GM18951 (cell line): ENCODE results near the gene AGR2.

ENCODE experiments used
- POLR2A ChIP-seq: IDR thresholded peaks from 4 replicates; pipeline ENCODE4 v1.6.1; 2011; ENCODE audit warnings: mild to moderate bottlenecking; ENCODE audit not compliant: insufficient read length, insufficient read depth; ENCODE audit errors: extremely low read depth
- in situ Hi-C: fragments of 300-500 bp; cut with MboI; formaldehyde crosslinking; loops from one replicate; pipeline ENCODE4 v1.12.0; 2022; ENCODE audit warnings: low sequenced_read_pairs, mixed read lengths, inconsistent platforms; ENCODE audit not compliant: unreplicated experiment

AGR2 gene

DNA sequence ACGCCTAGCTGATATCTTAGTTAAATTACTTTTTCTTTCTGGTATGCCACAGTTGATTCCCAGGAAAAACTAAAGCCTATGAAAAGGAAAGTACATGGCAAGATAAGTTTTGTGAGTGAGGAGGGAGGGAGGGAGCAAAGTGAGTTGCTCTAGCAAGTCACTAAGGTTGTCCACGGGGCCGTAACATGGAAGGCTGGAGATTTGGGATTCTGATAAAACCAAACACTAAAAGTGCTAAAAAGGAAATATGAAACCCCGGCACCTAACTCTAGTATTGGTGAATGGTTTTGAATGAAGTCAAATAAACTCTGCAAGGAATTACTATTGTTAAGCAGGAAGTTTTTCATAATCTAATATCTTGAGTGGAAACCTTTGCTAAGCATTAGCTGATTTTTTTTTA is 1.7 kb downstream of the AGR2 start:
- no peak for TF ChIP-seq POLR2A
- in situ Hi-C loops = no loop called here

DNA sequence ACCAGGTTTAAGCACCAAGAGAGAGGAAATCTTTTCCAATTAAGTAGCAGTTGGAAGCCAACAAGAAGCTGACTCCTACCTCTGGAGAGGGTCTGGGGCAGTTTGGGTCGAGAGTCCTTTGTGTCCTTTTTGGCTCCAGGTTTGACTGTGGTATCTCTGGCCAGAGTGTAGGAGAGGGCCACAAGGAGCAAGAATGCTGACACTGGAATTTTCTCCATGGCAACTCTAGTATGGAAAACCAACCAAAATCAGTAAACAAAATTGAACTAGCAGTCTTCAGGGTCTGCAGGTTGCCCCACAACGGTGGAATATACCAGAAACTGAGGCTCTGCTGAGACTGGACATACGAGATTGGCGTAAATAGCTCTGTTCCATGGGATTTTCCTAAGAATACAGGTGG is 3.2 kb downstream of the AGR2 start:
- in situ Hi-C loops = no loop called here
- TF ChIP-seq POLR2A = no peak

DNA sequence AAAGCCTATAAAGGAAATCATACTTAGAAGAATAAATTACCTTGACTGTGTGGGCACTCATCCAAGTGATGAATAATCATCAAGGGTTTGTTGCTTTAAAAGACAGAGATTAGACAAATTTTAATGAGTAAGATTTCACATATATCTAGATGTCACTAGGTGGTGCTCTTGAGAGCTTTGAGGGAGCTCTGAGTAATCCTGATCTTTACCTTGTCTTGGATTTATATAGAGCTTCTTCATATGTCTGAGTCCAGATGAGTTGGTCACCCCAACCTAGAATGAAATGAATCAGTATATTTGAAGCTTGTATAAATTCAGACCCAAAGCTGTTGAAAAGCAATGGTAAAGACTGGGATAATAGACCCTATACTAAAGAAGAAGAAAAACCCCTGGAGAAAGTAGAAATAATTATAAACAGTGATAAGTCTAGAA is 3.7 kb downstream of the AGR2 start:
- in situ Hi-C loops = no loop called here
- TF ChIP-seq POLR2A = no peak

DNA sequence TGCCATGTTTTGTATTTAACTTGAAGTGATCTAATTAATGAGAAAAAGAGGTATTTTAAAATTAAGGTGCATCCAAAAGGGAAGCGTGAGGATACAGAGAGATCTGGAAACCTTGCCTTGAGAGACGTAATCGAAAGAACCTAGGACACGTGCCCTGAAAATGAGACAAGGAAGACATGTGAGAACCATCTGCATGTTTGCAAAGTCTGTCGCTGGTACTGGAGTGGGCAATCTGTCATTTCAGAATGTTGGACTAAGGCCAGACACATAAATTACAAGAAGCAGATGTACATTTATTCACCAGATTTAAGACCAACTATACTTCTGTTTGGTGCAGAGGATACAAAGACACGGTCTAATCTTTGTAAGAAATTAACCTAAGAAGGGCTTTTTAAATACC is 9.2 kb downstream of the AGR2 start:
- in situ Hi-C loops = no loop called here
- no peak for TF ChIP-seq POLR2A

DNA sequence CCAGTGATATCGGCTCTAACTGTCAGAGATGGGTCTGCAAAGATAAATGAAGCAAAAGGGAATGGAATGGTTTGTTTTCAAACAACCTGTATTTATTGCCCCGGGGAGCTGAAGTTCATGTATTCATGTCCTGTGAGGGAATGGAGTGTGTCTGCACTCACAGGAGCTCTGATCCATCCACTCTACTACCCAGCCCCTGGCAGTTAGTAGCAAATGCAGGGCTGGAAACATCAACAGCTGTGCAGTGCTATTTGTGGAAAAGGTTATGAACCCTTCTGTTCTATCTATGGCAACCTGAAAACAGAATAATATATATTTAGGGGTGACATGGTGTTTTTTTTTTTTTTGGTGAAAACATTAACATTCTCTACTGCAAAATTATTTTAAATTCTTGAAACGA is 9.8 kb downstream of the AGR2 start:
- in situ Hi-C loops = no loop called here
- TF ChIP-seq POLR2A = no peak

DNA sequence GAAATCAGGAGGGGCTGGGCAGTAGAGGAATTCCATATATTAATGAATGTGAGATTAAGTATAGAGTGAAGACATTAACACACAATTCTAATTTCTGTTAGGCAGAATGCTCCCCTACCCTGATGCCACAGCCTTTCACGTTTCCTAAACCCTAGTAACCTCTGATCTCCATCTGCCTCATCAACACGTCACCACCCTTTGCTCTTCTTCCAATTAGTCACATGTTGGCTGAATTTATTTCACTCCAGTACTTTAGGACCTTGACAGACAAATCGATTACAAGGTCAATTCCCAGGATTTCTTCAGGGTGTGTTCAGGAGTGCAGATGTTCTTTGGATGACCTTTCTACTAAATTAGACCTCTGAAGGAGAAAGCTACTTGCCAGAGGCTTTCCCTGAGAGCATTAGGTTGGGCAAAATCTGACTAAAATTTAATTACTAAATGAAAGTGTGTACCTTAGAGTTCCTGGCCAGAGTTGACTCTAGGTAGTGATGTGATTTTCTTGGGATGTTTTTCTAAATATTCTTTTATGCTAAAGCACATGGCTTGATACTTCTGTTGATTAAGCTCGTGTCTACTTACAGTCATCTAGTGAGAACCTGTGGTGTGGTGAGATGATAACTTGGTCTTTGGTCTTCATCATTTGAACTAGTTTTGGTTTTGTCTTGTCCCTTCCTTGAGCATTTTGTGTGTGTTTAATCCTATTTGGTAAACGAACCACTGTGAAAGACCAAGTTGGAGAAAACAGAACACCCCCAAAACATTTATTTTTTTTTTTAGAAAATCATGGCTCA is 12.7 kb downstream of the AGR2 start:
- in situ Hi-C loops = no loop called here
- no peak for TF ChIP-seq POLR2A

DNA sequence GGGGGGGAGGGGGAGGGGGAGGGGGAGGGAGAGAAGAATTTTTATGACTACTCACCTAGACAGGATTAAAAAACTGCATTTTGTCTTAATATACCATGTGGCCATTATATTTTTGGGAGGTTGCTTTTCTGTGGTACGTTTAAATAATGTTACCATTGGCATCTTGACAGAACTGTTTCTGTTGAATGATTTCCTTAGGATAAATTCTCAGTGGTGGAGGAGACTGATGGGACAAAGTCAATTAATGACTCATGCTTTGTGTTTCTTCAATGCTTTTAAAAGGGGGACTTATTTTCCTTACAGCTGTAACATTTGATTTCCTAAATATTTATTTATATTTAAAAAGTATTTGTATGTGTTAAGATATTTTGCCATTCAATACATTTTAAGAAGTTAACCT is 13.7 kb downstream of the AGR2 start:
- in situ Hi-C loops = no loop called here
- TF ChIP-seq POLR2A = no peak

DNA sequence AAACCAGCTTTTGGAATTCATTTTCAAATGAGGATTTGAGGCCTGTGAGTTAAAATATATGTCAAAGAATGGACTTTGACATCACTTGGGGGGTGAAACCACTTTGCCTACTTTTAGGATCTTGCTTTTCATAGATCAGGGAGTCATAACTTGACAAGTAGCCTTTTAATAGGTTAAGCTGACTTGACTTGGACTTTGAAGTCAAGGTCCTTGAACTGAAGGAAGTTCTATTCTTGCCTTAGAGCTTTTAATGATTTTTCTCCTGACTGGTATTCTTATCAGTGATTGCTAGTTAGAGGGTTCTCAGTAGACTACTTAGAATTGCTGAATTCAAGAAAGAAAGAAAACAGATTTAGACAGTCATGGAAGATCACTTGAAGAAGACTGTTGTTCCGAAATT is 17.7 kb downstream of the AGR2 start:
- in situ Hi-C loops = no loop called here
- TF ChIP-seq POLR2A = no peak

DNA sequence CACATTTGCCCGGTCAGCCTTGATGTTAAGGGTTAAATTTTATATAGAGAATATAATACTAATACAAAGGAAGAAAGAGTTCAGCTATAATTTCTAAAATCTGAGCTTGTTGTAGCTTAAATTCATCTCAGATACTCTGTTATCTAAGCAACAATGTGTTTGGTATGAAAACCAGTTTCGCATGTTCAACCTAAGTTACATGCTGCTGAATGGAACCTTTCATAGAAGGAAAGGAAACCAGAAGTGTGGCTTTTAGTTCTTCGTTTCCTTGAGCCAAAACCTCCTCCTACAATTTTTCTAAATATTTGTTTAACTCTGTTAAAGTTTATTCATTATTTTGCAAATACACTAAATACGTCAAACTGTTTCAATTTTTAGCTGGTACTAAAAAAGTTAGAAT is 18.5 kb downstream of the AGR2 start:
- TF ChIP-seq POLR2A = no peak
- in situ Hi-C loops = no loop called here

DNA sequence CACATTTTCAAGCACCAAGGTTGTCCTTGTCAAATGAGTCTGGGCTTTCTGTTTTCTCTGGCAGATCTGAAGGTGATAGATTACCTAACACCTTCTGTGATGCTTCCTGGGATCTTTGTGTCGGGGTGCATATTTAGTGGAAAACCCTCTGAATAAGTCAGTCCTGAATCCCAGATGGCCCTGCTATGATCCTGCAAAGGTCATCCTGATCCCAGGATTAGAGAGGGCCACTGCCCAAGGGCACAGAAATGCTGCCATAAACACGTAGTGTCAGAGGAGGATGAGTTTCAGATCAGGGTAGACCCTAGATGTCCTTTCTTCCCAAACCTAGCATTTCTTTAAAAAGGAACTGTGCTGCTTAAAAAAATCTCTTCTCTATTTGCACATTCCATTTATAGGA is 19.0 kb downstream of the AGR2 start:
- no peak for TF ChIP-seq POLR2A
- in situ Hi-C loops = no loop called here

DNA sequence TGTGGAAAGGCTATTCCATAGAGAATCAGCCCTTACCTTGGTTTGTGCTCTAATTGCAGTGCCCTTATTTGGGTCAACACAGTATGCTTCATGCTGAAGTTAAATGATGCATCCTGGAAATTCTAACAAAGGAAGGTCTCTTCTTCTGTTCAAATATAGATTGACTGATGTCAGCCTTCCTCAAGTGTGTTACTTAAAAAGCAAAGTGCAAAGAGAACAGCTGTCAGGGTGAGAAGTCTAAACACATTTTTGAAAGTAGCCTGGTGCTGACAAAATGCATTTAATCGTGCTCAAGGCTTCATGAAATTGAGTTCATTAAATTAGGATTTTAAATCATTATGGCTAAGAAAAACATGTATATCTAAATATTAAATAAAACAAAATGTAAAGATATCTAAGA is 19.5 kb downstream of the AGR2 start:
- in situ Hi-C loops = no loop called here
- TF ChIP-seq POLR2A = no peak

DNA sequence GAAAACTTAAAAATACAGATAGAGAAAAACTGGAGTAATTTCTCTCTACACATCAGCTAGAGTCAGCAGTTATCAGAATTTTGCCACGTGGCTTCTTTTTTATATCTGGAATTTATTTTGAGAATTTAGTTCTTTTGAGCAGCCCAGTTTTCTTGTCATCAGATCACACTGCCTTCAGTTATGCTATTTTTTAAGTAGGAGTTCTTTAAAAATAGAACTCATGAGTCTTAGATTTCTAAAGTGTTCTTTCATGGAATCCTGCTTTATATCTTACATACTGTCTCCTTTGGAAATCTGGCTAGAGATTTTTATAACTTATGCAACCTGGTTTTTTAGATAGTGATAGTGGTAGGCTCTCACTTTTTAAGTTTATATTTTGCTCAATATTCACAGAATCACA is 24.2 kb downstream of the AGR2 start:
- in situ Hi-C loops = no loop called here
- TF ChIP-seq POLR2A = no peak

DNA sequence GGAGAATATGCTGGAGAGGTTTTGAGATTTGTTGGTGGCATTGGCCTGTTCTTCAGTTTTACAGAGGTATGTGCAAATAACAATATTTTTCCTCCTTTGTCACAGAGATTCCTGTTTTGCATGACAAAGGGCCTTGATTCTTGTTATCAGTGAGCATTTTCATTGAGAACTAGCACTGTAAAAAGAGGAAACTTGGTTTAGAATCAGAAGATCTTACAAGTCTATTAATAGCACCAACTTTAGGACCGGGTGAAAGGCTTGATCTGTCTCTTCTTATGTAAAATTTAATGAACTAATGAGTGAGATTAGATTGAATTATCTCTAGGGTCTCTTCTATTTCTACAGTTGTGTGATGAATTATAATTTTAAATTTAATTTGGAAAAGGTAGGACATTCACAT is 25.7 kb downstream of the AGR2 start:
- in situ Hi-C loops = no loop called here
- no peak for TF ChIP-seq POLR2A

DNA sequence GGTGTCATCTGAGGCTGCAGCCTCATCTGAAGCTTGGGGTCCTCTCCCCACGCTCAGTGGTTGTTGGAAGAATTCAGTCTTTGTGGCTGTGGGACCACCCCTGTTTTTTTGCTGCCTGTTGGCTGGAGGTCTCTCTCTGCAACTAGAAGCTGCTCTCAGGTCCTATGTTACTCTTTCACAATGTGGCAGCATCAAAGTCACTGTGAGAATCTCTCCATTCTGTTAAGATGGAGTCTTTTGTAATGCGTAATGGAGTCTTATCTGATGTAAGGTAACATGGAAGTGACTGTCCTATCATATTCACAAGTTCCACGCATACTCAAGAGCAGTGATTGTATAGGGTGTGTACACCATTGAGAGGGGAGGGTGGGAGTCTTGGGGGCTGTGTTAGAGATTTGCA is 26.3 kb downstream of the AGR2 start:
- TF ChIP-seq POLR2A = no peak
- in situ Hi-C loops = no loop called here

DNA sequence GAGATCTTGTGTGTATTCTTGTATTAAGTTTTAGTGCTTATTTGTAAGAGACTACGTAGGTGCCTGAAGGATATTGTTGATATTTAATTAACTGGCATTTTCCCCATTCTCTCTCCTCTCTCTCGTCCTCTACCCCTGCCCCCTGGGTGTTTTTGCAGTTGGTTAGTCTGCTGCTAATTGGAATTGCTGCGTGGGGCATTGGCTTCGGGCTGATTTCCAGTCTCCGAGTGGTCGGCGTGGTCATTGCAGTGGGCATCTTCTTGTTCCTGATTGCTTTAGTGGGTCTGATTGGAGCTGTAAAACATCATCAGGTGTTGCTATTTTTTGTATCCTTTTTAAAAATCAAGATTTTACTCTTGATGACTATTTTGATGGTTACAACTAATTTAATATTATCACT is 28.7 kb downstream of the AGR2 start:
- in situ Hi-C loops = no loop called here
- no peak for TF ChIP-seq POLR2A
